ENCODE data around the gene SYNPR. TPM values are rescaled to one million over a fixed set of nuclear protein-coding genes. Genes with fewer than 3 reads are reported as not detected.

Gene SYNPR
- total RNA-seq, 1 donor from 2014 or later, result not detected

DNA sequence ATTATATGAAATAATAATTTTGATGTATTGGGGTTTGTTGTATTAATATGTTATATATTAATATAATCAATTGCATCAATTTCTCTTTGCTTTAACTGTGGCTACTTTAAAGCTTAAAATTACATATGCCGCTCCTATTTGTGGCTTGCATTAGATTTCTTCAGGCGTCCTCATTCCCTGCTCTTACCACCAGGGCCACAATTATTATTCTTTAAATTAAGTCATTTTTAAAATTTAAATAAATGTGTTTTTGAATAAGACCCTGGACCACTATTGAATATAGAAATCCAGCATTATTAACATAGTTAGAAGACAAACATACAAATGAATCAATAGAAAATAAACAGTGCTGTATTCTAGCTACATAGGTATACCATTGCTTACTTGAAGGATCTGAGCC, 318.9 kb downstream of the SYNPR start:
- no peak for DNase-seq (ENCODE audit: low read depth)
- TF ChIP-seq, protein P1, sequence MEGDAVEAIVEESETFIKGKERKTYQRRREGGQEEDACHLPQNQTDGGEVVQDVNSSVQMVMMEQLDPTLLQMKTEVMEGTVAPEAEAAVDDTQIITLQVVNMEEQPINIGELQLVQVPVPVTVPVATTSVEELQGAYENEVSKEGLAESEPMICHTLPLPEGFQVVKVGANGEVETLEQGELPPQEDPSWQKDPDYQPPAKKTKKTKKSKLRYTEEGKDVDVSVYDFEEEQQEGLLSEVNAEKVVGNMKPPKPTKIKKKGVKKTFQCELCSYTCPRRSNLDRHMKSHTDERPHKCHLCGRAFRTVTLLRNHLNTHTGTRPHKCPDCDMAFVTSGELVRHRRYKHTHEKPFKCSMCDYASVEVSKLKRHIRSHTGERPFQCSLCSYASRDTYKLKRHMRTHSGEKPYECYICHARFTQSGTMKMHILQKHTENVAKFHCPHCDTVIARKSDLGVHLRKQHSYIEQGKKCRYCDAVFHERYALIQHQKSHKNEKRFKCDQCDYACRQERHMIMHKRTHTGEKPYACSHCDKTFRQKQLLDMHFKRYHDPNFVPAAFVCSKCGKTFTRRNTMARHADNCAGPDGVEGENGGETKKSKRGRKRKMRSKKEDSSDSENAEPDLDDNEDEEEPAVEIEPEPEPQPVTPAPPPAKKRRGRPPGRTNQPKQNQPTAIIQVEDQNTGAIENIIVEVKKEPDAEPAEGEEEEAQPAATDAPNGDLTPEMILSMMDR (conservative IDR thresholded peaks at IDR 0.05; ENCODE audit: low read depth, low read length), result no peak
- no peak overlapping the region for H3K4me3 ChIP-seq (ENCODE audit: low read depth, low read length)

DNA sequence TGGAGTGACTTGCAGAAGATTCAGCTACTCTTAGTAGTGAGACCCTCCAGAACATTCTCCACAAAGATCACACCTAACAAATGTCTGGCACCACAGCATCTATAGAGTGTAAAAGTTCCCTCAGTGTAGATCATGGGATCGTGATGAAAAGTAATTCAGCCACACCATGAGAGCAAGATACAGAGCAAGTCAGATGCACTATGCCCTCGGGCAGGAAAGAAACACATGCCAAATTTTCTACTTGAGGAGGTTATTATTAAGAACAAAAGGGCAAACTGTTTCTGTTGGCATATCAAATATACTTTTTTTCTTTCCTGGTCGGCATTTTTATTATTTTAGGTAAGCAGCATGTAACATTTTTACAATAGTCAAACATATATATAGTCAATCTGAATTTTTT, 329.6 kb downstream of the SYNPR start:
- no peak overlapping the region for H3K4me3 ChIP-seq (ENCODE audit: low read depth, low read length)
- no peak for DNase-seq (ENCODE audit: low read depth)
- TF ChIP-seq, protein P1 (conservative IDR thresholded peaks at IDR 0.05; ENCODE audit: low read depth, low read length), result no peak

DNA sequence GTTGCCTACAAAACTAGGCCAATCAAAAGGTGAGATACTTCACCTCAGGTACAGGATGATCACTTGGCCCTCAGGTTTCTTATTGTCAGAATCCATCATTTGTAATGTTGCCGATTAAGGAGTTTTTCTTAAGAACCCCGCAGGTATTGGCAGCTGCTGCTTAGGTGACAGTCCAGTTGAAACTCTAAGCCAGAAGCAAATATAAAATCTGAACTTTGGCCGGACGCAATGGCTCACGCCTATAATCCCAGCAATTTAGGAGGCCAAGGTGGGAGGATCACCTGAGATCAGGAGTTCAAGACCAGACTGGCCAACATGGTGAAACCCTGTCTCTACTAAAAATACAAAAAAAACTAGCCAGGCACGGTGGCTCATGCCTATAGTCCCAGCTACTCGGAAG, 331.3 kb downstream of the SYNPR start:
- no peak for DNase-seq (ENCODE audit: low read depth)
- TF ChIP-seq, protein P1 (conservative IDR thresholded peaks at IDR 0.05; ENCODE audit: low read depth, low read length), result no peak
- no peak overlapping the region for H3K4me3 ChIP-seq (ENCODE audit: low read depth, low read length)

DNA sequence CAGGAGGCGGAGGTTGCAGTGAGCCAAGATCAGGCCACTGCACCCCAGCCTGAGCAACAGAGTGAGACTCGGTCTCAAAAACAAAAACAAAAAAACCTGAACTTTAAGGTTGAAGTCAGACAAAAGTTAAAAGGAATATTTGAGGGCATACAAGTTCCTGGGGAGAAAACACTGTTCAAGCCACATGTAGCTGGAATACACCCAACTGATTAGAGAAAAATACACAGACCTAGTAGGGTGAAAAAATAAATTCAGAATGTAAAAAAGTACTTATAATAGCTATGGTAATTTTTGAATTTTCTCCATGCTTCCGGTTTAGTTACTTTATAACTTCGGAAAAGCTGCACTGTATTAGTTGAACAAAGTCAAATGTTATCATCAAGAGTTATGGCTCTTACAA, 331.7 kb downstream of the SYNPR start:
- TF ChIP-seq, protein P1 (conservative IDR thresholded peaks at IDR 0.05; ENCODE audit: low read depth, low read length), result no peak
- no peak overlapping the region for H3K4me3 ChIP-seq (ENCODE audit: low read depth, low read length)
- no peak for DNase-seq (ENCODE audit: low read depth)

DNA sequence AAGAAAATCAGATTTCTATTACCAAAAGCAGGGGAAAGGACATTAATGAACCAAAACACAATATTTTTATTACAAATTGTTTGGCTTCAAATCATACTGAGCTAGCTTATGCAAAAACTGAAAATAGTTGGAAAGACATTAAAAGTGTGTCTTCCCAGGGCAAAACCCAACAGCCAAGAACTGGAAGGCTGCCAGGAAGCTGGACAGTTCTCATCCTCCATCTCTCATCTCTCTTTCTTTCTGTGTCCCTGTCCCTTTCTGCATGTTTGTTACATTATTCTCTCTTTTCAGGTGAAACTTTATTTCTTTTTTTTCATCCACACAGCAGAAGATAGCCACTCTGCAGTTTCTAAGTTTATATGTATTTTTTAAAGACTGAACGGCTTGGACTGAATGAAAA, 333.3 kb downstream of the SYNPR start:
- no peak for DNase-seq (ENCODE audit: low read depth)
- TF ChIP-seq, protein P1 (conservative IDR thresholded peaks at IDR 0.05; ENCODE audit: low read depth, low read length), result no peak
- no peak overlapping the region for H3K4me3 ChIP-seq (ENCODE audit: low read depth, low read length)

DNA sequence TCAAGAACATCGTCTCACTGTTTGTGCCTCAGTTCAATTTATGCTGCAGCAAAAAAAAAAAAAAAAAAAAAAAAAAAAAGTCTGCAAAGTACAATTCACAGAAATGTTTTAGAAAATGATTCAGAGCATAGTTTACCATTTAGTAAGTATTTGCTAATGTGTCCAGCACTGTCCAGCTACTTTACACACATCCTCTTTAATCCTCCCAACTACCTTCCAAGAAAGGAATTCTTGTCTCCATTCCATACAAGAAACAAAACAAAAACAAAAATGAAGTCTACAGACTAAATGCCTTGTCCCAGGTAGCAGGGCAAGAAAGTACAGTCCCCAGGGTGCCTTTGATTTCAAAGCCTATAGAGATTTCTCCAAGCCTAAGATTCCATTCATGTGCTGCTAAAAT, 335.5 kb downstream of the SYNPR start:
- TF ChIP-seq, protein P1 (conservative IDR thresholded peaks at IDR 0.05; ENCODE audit: low read depth, low read length), result no peak
- no peak for DNase-seq (ENCODE audit: low read depth)
- H3K4me3 ChIP-seq (ENCODE audit: low read depth, low read length), result no peak overlapping the region

DNA sequence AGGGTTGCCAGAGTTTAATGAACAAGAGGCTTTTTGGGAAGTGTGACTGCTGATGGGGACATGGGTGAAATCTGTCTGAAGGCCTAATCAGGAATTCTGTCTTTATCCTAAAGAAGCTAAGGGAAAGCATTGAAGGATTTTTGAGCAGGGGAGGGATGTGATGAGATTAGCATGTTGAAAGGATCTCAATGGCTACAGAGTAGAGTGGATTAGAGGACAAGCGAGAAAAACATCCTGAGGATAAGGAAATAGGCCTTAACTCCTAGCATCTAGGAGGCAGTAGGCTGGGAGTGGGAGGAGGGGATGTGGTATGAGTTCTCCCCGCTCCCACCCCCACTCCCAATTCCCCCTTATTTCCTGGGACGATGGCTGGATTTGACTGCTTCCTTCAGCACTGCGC, 339.3 kb downstream of the SYNPR start:
- H3K4me3 ChIP-seq (ENCODE audit: low read depth, low read length), result no peak overlapping the region
- TF ChIP-seq, protein P1 (conservative IDR thresholded peaks at IDR 0.05; ENCODE audit: low read depth, low read length), result no peak
- no peak for DNase-seq (ENCODE audit: low read depth)

All from epithelial cell of proximal tubule (primary cell).